Activated CD8-positive, alpha-beta memory T cell treated with anti-CD3 and anti-CD28 coated beads, Interleukin-2, amount 50 U/mL, for 1 hour (primary cell): ENCODE data around the gene MED29.

Experiments used
- DNase-seq: peaks from one replicate; pipeline ENCODE4 v3.0.0-alpha.2; 2020; ENCODE audit errors: extremely low read depth

Gene MED29, protein sequence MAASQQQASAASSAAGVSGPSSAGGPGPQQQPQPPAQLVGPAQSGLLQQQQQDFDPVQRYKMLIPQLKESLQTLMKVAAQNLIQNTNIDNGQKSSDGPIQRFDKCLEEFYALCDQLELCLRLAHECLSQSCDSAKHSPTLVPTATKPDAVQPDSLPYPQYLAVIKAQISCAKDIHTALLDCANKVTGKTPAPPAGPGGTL

GRCh38 chr19:39390751-39391437, at the start of gene MED29, which contains the start of gene PAF1:
MED29 (plus strand) TSS chr19:39391378; CDS start chr19:39391423, 45 bp downstream.
PAF1 (minus strand) TSS chr19:39391106; CDS start chr19:39390864, 242 bp downstream.
- DNase-seq = peak; percentile 97

- DNase-seq = peak; percentile 99
Measured at GRCh38 chr19:39341719-39342604, 49.2 kb upstream of the MED29 start, which contains the start of gene SAMD4B. SAMD4B (plus strand) TSS chr19:39342421; CDS start chr19:39356894, 14,473 bp downstream.

DNA sequence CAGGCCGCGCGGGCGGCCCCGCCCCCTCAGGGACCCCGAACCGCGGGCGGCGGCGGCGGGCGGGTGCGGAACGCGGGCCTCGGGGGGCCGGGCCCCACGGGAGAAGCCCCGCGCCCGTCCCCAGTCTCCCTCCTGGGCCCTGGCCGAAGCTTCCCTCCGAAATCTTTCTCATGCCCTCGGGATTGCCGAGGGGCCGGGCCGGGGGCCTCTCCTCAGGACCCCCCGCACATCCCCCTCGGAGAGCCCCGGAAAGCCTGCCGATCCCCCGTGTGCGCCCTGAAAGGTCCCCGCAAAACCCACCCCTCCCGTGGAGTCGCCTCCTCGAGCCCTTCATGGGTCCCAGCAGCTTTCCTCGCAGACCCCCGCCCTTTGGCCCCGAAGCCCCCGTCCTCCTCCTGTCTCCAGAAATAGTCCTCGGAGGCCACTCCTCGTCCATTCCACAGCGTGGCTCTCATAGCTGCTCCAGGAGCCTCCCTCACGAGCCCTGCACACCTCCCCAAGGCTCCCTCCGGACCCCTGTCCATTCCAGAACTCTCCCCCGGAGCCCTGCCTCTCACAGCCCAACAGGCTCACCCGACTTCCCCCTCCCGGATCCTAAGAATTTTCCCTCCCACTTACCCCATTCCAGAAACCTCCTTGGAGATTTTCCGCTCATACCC, 48.4 kb upstream of the MED29 start:
- no peak for DNase-seq

- no peak for DNase-seq
Measured at GRCh38 chr19:39345956-39346355, 45.2 kb upstream of the MED29 start.

DNA sequence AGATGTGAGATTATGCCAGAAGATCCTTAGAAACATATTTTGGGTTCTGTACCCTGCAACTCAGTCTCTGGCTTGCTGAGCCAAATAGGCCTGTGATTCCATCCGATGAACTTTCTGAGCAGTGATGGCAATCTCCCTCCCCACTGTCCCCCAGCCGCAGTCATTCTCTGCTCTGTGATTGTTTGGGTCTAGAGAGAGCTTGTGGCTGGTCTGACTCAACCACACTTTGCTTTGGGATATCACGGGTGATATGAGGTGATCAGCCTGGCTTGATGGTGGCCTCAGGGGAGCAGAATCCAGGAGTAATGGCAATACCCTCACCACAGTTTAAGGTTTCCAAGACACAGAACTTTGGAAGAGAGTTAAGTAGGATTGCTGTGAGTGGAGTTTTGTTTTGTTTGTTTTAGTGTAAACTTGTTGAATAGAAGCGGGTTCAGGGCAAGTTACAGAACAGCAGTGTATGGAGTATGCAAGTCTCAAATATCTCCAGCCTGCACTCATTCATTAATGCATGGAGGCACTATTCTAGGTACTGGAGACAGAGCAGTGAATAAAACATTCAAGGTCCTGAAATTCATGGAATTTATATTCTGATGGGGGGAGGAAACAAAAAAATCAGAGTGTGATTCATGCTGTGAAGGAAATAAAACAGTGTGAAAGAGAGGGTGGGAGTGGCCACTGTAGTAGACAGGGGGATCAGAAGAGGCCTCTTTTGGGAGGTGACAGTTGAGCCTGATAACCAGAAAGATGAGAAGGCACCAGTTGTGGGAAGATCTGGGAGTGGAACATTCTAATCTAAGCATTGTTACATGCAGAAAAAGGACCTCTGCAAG, 43.6 kb upstream of the MED29 start:
- DNase-seq = no peak

DNA sequence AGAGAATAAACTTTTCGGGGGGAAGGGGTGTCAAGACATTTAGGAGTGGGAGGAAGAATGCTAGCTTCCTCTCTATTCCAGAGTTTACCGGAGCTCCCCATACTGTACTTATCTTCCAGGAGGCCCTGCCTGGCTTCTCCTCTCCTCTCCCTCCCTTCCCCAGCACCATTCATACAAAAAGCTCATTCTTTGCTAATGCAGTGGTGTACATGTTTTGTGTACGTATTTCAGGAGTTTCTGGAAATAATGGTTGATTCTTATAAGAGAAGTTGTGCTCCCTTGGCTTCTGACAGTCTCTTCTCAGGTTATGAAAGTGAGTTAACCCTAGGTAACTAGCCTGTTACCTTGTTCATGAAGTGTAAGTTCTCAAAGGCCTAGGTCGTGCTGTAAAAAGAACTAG, 41.9 kb upstream of the MED29 start:
- DNase-seq = no peak

GRCh38 chr19:39350156-39350555, 41.0 kb upstream of the MED29 start:
- DNase-seq = no peak

GRCh38 chr19:39351537-39352064, 39.6 kb upstream of the MED29 start:
- no peak for DNase-seq

GRCh38 chr19:39352381-39353255, 38.6 kb upstream of the MED29 start:
- DNase-seq = no peak

DNA sequence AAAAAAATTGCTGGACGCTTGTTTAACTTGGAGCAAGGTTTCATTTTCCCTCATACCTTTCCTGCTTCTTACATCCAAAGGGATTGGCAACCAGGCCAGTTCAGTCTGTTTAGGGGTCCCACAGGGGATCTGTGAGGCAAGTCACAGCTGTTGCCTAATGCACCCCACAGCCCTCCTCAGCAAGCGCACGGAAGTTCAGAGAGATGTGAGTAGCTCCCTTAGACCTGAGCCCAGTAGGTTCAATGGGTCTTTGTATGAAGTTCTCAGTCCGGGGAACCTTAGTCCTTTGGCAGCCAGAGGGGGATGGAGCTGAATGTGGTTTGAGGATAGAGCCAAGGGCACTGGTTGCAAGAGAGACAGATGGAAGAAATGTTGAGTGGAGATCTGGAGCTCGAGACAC, 35.9 kb upstream of the MED29 start:
- DNase-seq = no peak

GRCh38 chr19:39356073-39356472, 35.1 kb upstream of the MED29 start:
- DNase-seq = no peak

- DNase-seq = no peak
Measured at GRCh38 chr19:39356647-39357046, 34.5 kb upstream of the MED29 start.

GRCh38 chr19:39359026-39359425, 32.2 kb upstream of the MED29 start:
- no peak for DNase-seq

GRCh38 chr19:39360599-39360998, 30.6 kb upstream of the MED29 start:
- no peak for DNase-seq

GRCh38 chr19:39362682-39363657, 28.2 kb upstream of the MED29 start:
- no peak for DNase-seq

- DNase-seq = no peak
Measured at GRCh38 chr19:39363901-39364457, 27.2 kb upstream of the MED29 start.

DNA sequence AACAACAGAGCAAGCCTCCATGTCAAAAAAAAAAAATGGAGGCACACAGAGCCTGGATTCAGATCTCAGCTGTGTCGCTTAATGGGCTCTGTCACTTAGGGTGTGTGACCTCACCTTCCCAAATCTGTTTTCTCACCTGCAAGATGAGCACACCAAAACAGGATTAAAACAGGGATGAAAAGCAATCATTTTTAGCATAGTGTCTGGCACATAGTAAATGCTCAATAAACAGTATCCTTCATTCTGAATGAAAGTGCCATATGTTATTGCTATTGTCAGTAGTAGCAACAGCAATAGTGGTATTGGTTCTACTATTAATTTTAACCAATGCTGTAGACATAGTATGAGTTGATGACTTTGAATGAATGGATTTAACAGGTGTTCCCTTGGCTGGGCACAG, 25.6 kb upstream of the MED29 start:
- no peak for DNase-seq

- no peak for DNase-seq
Measured at GRCh38 chr19:39369200-39369599, 22.0 kb upstream of the MED29 start.
